Subcutaneous abdominal adipose tissue (tissue), 5 donors: ENCODE data around the gene MMEL1.
"Not testable (repeated sequence)": the region's sequence is repeated elsewhere in the genome, so short reads cannot be mapped to it uniquely, and the experiment has no call there.

ENCODE experiments used
- H3K27ac ChIP-seq: one replicate; pipeline ENCODE4 v1.7.0; 2013; ENCODE audit warnings: low read depth, mild to moderate bottlenecking, inconsistent platforms, low read length, moderate library complexity
- H3K27me3 ChIP-seq, 5 donors: one replicate each; pipeline ENCODE4 v1.7.0; 2013; ENCODE audit warnings: low read length in 5 of 5, inconsistent platforms in 1 of 5; ENCODE audit not compliant: control insufficient read depth in 5 of 5, insufficient read depth in 4 of 5
- H3K36me3 ChIP-seq, 5 donors: one replicate each; pipeline ENCODE4 v1.7.0; 2013; ENCODE audit warnings: low read length in 5 of 5; ENCODE audit not compliant: control insufficient read depth in 5 of 5, insufficient read depth in 5 of 5
- H3K4me1 ChIP-seq, 5 donors: one replicate each; pipeline ENCODE4 v1.7.0; 2013; ENCODE audit warnings: low read length in 5 of 5, mild to moderate bottlenecking in 3 of 5, moderate library complexity in 1 of 5; ENCODE audit not compliant: control insufficient read depth in 5 of 5, insufficient read depth in 5 of 5
- H3K4me3 ChIP-seq, 5 donors: one replicate each; pipeline ENCODE4 v1.7.0; 2013; ENCODE audit warnings: low read length in 5 of 5, low read depth in 1 of 5
- H3K9ac ChIP-seq, 5 donors: one replicate each; pipeline ENCODE4 v1.7.0; 2013; ENCODE audit warnings: low read length in 5 of 5, mild to moderate bottlenecking in 4 of 5, moderate library complexity in 3 of 5
- H3K9me3 ChIP-seq, 5 donors: one replicate each; pipeline ENCODE4 v1.7.0; 2013; ENCODE audit warnings: low read length in 5 of 5; ENCODE audit not compliant: control insufficient read depth in 5 of 5
- donor health status: healthy.
- donor health status: healthy.
- donor health status: healthy.
- donor health status: healthy.
- donor health status: healthy.

Gene MMEL1

GRCh38 chr1:2632561-2633361 is at the start of gene MMEL1:
Gene MMEL1 (minus strand): TSS chr1:2633016. CDS start chr1:2629484, 3,532 bp downstream.
- Histone ChIP-seq H3K27me3 (peaks cover 29 to 60% (median 55%) of the 10 kb centered on the region in 5 donors), H3K36me3 (no peaks in the 10 kb centered on the region), H3K4me3 (no peak within 1 kb of the TSS), H3K9me3 (peaks cover 0 to 17% (median 11%) of the 10 kb centered on the region in 5 donors), H3K9ac (no peak within 1 kb of the TSS), H3K4me1 (peaks cover 0 to 5% (median 0%) of the 10 kb centered on the region in 5 donors), H3K27ac (no peak within 1 kb of the TSS)

GRCh38 chr1:2676726-2677125 is 43.9 kb upstream of the MMEL1 start:
- H3K36me3 ChIP-seq, H3K9ac ChIP-seq, H3K9me3 ChIP-seq, H3K4me1 ChIP-seq, H3K27ac ChIP-seq, H3K4me3 ChIP-seq, H3K27me3 ChIP-seq: not testable (repeated sequence)

- not testable (repeated sequence) for H3K9me3 ChIP-seq, H3K27me3 ChIP-seq, H3K4me1 ChIP-seq, H3K9ac ChIP-seq, H3K27ac ChIP-seq, H3K4me3 ChIP-seq, H3K36me3 ChIP-seq
Observed at GRCh38 chr1:2671656-2672055, 38.8 kb upstream of the MMEL1 start.

- H3K27ac ChIP-seq, H3K4me1 ChIP-seq, H3K36me3 ChIP-seq, H3K4me3 ChIP-seq, H3K9ac ChIP-seq: not testable (repeated sequence)
- peaks cover 0 to 12% (median 4%) of the 10 kb centered on the region in 5 donors for H3K9me3 ChIP-seq
- peaks cover 0 to 10% (median 8%) of the 10 kb centered on the region in 5 donors for H3K27me3 ChIP-seq
Observed at GRCh38 chr1:2659806-2660205, 27.0 kb upstream of the MMEL1 start.

GRCh38 chr1:2657909-2658308 is 25.1 kb upstream of the MMEL1 start:
- not testable (repeated sequence) for H3K4me3 ChIP-seq, H3K4me1 ChIP-seq

GRCh38 chr1:2657124-2657523 is 24.3 kb upstream of the MMEL1 start:
- H3K4me3 ChIP-seq, H3K27ac ChIP-seq, H3K9ac ChIP-seq, H3K4me1 ChIP-seq, H3K36me3 ChIP-seq: not testable (repeated sequence)
- H3K9me3 ChIP-seq: peaks cover 2 to 25% (median 20%) of the 10 kb centered on the region in 5 donors
- peaks cover 10 to 33% (median 31%) of the 10 kb centered on the region in 5 donors for H3K27me3 ChIP-seq

More at GRCh38 chr1:2657909-2658308, 25.1 kb upstream of the MMEL1 start:
- not testable (repeated sequence) for H3K27ac ChIP-seq, H3K9ac ChIP-seq, H3K36me3 ChIP-seq
- Histone ChIP-seq H3K27me3 (peaks cover 7 to 26% (median 25%) of the 10 kb centered on the region in 5 donors), H3K9me3 (peaks cover 0 to 24% (median 16%) of the 10 kb centered on the region in 5 donors)

- Histone ChIP-seq H3K27me3 (peaks cover 12 to 40% (median 37%) of the 10 kb centered on the region in 5 donors), H3K9me3 (peaks cover 2 to 28% (median 20%) of the 10 kb centered on the region in 5 donors), H3K4me3 (peak overlapping the region in 1 of 5 donors; percentile 28)
- not testable (repeated sequence) for H3K27ac ChIP-seq, H3K4me1 ChIP-seq, H3K36me3 ChIP-seq, H3K9ac ChIP-seq
Observed at GRCh38 chr1:2655598-2656434, 23.0 kb upstream of the MMEL1 start.

GRCh38 chr1:2654443-2654948 is 21.7 kb upstream of the MMEL1 start:
- not testable (repeated sequence) for H3K9ac ChIP-seq, H3K36me3 ChIP-seq, H3K4me1 ChIP-seq, H3K27ac ChIP-seq, H3K4me3 ChIP-seq
- peaks cover 2 to 28% (median 20%) of the 10 kb centered on the region in 5 donors for H3K9me3 ChIP-seq
- peaks cover 12 to 41% (median 37%) of the 10 kb centered on the region in 5 donors for H3K27me3 ChIP-seq

GRCh38 chr1:2653741-2654442 is 21.1 kb upstream of the MMEL1 start:
- Histone ChIP-seq H3K4me3 (peak overlapping the region in 2 of 5 donors; percentile 8 to 22), H3K9me3 (peaks cover 2 to 28% (median 23%) of the 10 kb centered on the region in 5 donors), H3K27me3 (peaks cover 12 to 41% (median 37%) of the 10 kb centered on the region in 5 donors)
- not testable (repeated sequence) for H3K27ac ChIP-seq, H3K36me3 ChIP-seq, H3K9ac ChIP-seq, H3K4me1 ChIP-seq
